OCI-LY3 (cell line): ENCODE results near the gene G0S2.

Experiments
- CTCF ChIP-seq: fragments of 200-600, 300-600 bp; sonication (generic); IDR thresholded peaks from 2 replicates; pipeline ENCODE4 v1.5.1; 2014; ENCODE audit warnings: antibody characterized with exemption, low read length, low read depth
- EZH2phosphoT487 ChIP-seq: fragments of 200-600 bp; shearing (Covaris generic); IDR thresholded peaks from 2 replicates; pipeline ENCODE4 v1.6.1; 2018; ENCODE audit warnings: antibody characterized with exemption, mixed run types, low read depth

GRCh38 chr1:209714338-209714737 is 39.1 kb downstream of the G0S2 start:
- TF ChIP-seq CTCF (no peak), EZH2phosphoT487 (no peak)
